Heart left ventricle (tissue), 16 donors: Measurements from ENCODE around the gene PNPLA1. TPM values are rescaled to one million over a fixed set of nuclear protein-coding genes. Genes with fewer than 3 reads are reported as not detected.

Experiments
- ATAC-seq, 4 donors: fragments of 200-7000 bp; cut with Tn5 transposase; one replicate each; pipeline ENCODE4 v1.9.1; 2020 to 2022; ENCODE audit warnings: moderate library complexity in 4 of 4, mild to moderate bottlenecking in 3 of 4, moderate number of reproducible peaks in 1 of 4
- DNase-seq, 5 donors: peaks; one replicate each; pipeline ENCODE4 v3.0.0-alpha.2; 2020
- H3K27ac ChIP-seq, 12 donors: fragments of 200-600 bp; sonication (generic) in 4 of 12; one replicate each; pipeline versions ENCODE4 v1.5.0 to v1.8.0; 2016 to 2022; ENCODE audit warnings: mild to moderate bottlenecking in 2 of 12
- H3K27me3 ChIP-seq, 9 donors: fragments of 200-600 bp; sonication (generic) in 2 of 9; one replicate each; pipeline versions ENCODE4 v1.5.1 to v1.8.0; 2016 to 2022; ENCODE audit warnings: mild to moderate bottlenecking in 3 of 9
- H3K36me3 ChIP-seq, 9 donors: fragments of 200-600 bp; sonication (generic) in 2 of 9; one replicate each; pipeline versions ENCODE4 v1.5.0 to v1.8.0; 2018 to 2022; ENCODE audit warnings: mild to moderate bottlenecking in 2 of 9
- H3K4me1 ChIP-seq, 12 donors: fragments of 200-600 bp; sonication (generic) in 4 of 12; one replicate each; pipeline versions ENCODE4 v1.5.0 to v1.8.0; 2016 to 2022; ENCODE audit warnings: mild to moderate bottlenecking in 3 of 12
- H3K4me3 ChIP-seq, 12 donors: fragments of 200-600 bp; sonication (generic) in 4 of 12; one replicate each; pipeline versions ENCODE4 v1.5.0 to v1.8.0; 2017 to 2022; ENCODE audit warnings: mild to moderate bottlenecking in 9 of 12, moderate library complexity in 4 of 12
- H3K9me3 ChIP-seq, 12 donors: fragments of 200-600 bp; sonication (generic) in 4 of 12; one replicate each; pipeline versions ENCODE4 v1.5.0 to v1.8.0; 2016 to 2022; ENCODE audit warnings: mild to moderate bottlenecking in 1 of 12
- POLR2A ChIP-seq, 2 donors: fragments of 450-650 bp; IDR thresholded peaks; one replicate each; pipeline ENCODE4 v1.6.1; 2017; ENCODE audit warnings: antibody characterized with exemption in 2 of 2, mild to moderate bottlenecking in 2 of 2, moderate library complexity in 2 of 2
- WGBS, 4 donors: extraction: QIAGEN DNeasy Blood & Tissue Kit in 2 of 4; methylation state at CpG; one replicate each; pipeline versions ENCODE4 v1.1.5 to v1.1.7; 2013 to 2018; 5-methylcytosine and 5-hydroxymethylcytosine counted together
- intact Hi-C, 10 donors: fragments of 100-400 bp; cut with DNase I; formaldehyde crosslinking; loops; one replicate each; pipeline versions ENCODE4 v1.11.1 to v1.14.2; 2022
- polyA plus RNA-seq, 2 donors: library from polyadenylated mRNA; stranded (reverse); fragments of 200-250 nt; gene quantifications; one replicate each; pipeline ENCODE4 v1.2.3, GENCODE V29; 2013
- total RNA-seq, 9 donors: library from RNA; depleted of rRNA in 2 of 9; stranded (reverse); fragments of >200 nt in 2 of 9; fragmentation: NEBNext Ultra II Directional in 3 of 9; extraction: Animal tissue kit (Norgen Biotek cat#: 25700) in 3 of 9; gene quantifications; one replicate each; pipeline versions ENCODE4 v1.1.0 to v1.2.4, GENCODE V29; 2016 to 2023
- TF ChIP-seq, protein P1 (sequence below), 12 donors: fragments of 200-600 bp; sonication (generic) in 4 of 12; IDR thresholded peaks; one replicate each; pipeline versions ENCODE4 v1.5.0 to v1.8.0; 2018 to 2022; ENCODE audit warnings: antibody characterized with exemption in 12 of 12, mild to moderate bottlenecking in 5 of 12
- donor health status: ischemic (EF 13 %, LVEDD 7.1; RV severe dilation, severe dysfunction).
- donor health status: healthy with polysubstance abuse.
- donor health status: DM: no; HTN: yes; CAD: no.
- donor health status: DM: no; HTN: no; CAD: no.
- donor health status: ischemic (EF 25% LVEDD 6.9; RV normal size, moderate dysfunction).
- donor health status: ischemic (EF 25% LVEDD 5.7; RV mildly dilated, moderate dysfunction).
- donor health status: healthy.
- donor health status: DM: yes; HTN: yes; CAD: no.
- donor health status: ischemic (EF 35%, LVEDD 5.7; RV mildly dilated, moderate dysfunction).
- donor health status: nonischemic (EF 11% LVEDD 7.7; RV severe dilation, severe dysfunction).
- donor health status: DM: yes; HTN: yes; CAD: no.
- donor health status: PGD.
- donor health status: ischemic (EF 29% LVEDD 5.4; RV normal size, mild dysfunction).
- donor health status: nonischemic (EF 23%, LVEDD 6.1; RV moderate dilation, normal function).

The PNPLA1 gene
- total and polyA plus RNA-seq, 11 donors = 0.06 to 0.41 TPM; not detected in 9

DNA sequence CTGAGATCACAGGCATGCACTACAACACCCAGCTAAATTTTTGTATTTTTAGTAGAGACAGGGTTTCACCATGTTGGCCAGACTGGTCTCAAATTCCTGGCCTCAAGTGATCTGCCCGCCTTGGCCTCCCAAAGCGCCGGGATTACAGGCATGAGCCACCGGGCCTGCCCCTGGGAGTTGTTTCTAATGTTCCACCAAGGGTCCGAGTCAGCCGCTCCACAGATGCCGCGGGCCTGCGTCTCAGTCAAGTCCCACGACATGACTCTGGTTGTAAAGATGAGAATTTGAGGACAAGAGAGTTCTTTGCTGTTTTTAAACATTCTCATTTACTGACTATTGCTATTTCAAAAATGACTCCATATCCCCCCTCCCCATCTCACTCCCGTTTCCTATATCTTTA, 36.0 kb downstream of the PNPLA1 start:
- Histone ChIP-seq H3K27me3 (peaks cover 0 to 23% (median 0%) of the 10 kb centered on the region in 9 donors), H3K9me3 (no peaks in the 10 kb centered on the region), H3K4me1 (peaks cover 0 to 5% (median 0%) of the 10 kb centered on the region in 12 donors), H3K4me3 (no peak overlapping the region), H3K27ac (no peak overlapping the region), H3K36me3 (no peaks in the 10 kb centered on the region)
- WGBS, 4 donors = 90 to 93% (median 92%) methylated on average over 11 of the region's 11 CpGs
- TF ChIP-seq, protein P1, sequence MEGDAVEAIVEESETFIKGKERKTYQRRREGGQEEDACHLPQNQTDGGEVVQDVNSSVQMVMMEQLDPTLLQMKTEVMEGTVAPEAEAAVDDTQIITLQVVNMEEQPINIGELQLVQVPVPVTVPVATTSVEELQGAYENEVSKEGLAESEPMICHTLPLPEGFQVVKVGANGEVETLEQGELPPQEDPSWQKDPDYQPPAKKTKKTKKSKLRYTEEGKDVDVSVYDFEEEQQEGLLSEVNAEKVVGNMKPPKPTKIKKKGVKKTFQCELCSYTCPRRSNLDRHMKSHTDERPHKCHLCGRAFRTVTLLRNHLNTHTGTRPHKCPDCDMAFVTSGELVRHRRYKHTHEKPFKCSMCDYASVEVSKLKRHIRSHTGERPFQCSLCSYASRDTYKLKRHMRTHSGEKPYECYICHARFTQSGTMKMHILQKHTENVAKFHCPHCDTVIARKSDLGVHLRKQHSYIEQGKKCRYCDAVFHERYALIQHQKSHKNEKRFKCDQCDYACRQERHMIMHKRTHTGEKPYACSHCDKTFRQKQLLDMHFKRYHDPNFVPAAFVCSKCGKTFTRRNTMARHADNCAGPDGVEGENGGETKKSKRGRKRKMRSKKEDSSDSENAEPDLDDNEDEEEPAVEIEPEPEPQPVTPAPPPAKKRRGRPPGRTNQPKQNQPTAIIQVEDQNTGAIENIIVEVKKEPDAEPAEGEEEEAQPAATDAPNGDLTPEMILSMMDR (IDR thresholded peaks at IDR 0.05) = no peak
- no peak for TF ChIP-seq POLR2A (IDR thresholded peaks at IDR 0.05)
- DNase-seq (no peak), ATAC-seq (no peak)
- intact Hi-C loops = loop anchor here in 1 of 10 donors (5.0 kb wide), 1 partner anchor 36 kb away; no protein-coding TSS in a partner anchor

DNA sequence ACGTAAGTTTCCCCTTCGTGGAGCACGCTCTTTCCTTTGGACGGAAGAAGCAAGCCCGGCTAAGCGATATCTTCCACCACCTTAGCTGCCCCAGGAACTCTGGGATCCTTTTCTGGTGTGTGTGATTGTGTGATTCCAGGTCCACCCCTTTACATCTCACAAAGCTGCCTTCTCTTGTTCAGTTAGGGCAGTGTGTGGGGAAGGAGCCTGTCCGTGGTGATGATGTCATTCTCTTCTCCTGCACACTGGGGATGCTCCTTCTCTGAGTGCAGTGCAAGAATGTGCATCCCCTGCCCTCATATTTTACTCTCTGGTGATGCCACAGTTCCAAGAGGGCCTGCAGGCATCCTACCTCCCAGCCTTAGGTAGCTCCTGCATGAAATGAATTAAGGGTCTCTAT, 36.5 kb downstream of the PNPLA1 start:
- no peaks in the 10 kb centered on the region for H3K9me3 ChIP-seq
- DNase-seq (no peak), ATAC-seq (no peak)
- no peak overlapping the region for H3K27ac ChIP-seq
- no peak overlapping the region for H3K4me3 ChIP-seq
- intact Hi-C loops = loop anchor here in 1 of 10 donors (5.0 kb wide), 1 partner anchor 36 kb away; no protein-coding TSS in a partner anchor
- TF ChIP-seq POLR2A (IDR thresholded peaks at IDR 0.05) = no peak
- TF ChIP-seq, protein P1 (IDR thresholded peaks at IDR 0.05) = no peak
- peaks cover 0 to 5% (median 0%) of the 10 kb centered on the region in 12 donors for H3K4me1 ChIP-seq
- 73 to 86% (median 81%) methylated on average over 7 of the region's 7 CpGs for WGBS, 4 donors
- H3K36me3 ChIP-seq = no peaks in the 10 kb centered on the region
- H3K27me3 ChIP-seq = peaks cover 0 to 21% (median 0%) of the 10 kb centered on the region in 9 donors

DNA sequence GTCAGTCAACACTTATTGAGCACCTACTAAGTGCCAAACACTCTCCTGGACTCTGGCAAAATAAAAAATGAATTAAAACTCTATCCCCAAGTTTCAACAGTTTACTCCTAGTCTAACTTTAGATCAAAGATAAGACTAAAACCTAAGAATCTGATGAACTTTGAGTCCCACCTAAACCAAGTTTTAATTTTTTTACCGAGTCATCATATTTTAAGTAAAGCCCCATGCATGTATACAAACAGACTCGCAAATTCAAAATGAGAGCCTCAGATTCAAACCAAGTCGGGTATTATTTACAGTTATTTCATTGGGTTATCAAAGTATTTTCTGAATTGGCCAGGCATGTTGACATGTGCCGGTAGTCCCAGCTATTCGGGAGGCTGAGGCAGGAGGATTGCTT, 38.7 kb downstream of the PNPLA1 start:
- Histone ChIP-seq H3K9me3 (no peaks in the 10 kb centered on the region), H3K27ac (no peak overlapping the region), H3K4me1 (peaks cover 0 to 8% (median 0%) of the 10 kb centered on the region in 12 donors), H3K27me3 (peaks cover 0 to 7% (median 0%) of the 10 kb centered on the region in 9 donors), H3K4me3 (no peak overlapping the region), H3K36me3 (no peaks in the 10 kb centered on the region)
- DNase-seq (no peak), ATAC-seq (no peak)
- intact Hi-C loops = loop anchor here in 1 of 10 donors (5.0 kb wide), 1 partner anchor 34 kb away; no protein-coding TSS in a partner anchor
- TF ChIP-seq, protein P1 (IDR thresholded peaks at IDR 0.05) = no peak
- TF ChIP-seq POLR2A (IDR thresholded peaks at IDR 0.05) = no peak
- WGBS, 4 donors = 93 to 95% (median 93%) methylated on average over 5 of the region's 5 CpGs

DNA sequence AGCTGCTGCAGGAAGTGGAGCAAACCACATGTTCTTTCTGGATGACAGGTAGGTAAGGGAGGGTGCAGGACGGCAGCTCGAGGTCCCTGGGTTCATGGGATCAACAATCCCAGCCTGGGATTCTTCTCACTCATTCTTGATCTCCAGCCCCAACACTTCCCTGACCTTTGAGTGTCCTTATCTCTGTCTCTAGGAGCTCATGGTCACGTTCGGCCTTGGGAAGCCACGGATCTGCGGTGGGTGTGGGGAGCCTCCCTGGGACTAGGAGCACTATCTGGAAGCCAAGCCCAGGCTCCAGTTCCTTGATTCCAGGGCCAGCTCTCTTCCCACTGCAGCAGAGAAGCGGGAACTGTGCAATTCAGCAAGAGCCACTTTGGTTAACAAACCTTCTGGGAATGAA, 39.3 kb downstream of the PNPLA1 start:
- ATAC-seq (no peak), DNase-seq (no peak)
- Histone ChIP-seq H3K36me3 (no peaks in the 10 kb centered on the region), H3K27ac (no peak overlapping the region), H3K27me3 (peaks cover 0 to 7% (median 0%) of the 10 kb centered on the region in 9 donors), H3K4me3 (no peak overlapping the region), H3K9me3 (no peaks in the 10 kb centered on the region), H3K4me1 (peaks cover 0 to 8% (median 0%) of the 10 kb centered on the region in 12 donors)
- intact Hi-C loops = loop anchor here in 1 of 10 donors (5.0 kb wide), 1 partner anchor 33 kb away; no protein-coding TSS in a partner anchor
- 43 to 56% (median 48%) methylated on average over 5 to 7 of the region's 7 CpGs for WGBS, 4 donors
- no peak for TF ChIP-seq POLR2A (IDR thresholded peaks at IDR 0.05)
- TF ChIP-seq, protein P1 (IDR thresholded peaks at IDR 0.05) = no peak
